Fibroblast of villous mesenchyme (primary cell): Measurements from ENCODE around the gene SIDT2. TPM values are rescaled to one million over a fixed set of nuclear protein-coding genes. Genes with fewer than 3 reads are reported as not detected.

Source experiments
- DNase-seq: peaks from one replicate; pipeline ENCODE4 v3.0.0-alpha.2; 2010; ENCODE audit warnings: low read depth
- H3K4me3 ChIP-seq: 2 replicates; pipeline ENCODE4 v1.5.1; 2011; ENCODE audit warnings: low read depth, mild to moderate bottlenecking, low read length
- total RNA-seq: library from RNA; depleted of rRNA; stranded (reverse); fragments of >200 nt; gene quantifications from 2 replicates; pipeline ENCODE4 v1.2.3, GENCODE V29; 2012
- TF ChIP-seq, protein P1 (sequence below): IDR thresholded peaks from 2 replicates; pipeline ENCODE4 v1.5.1; 2012; ENCODE audit warnings: low read depth, mild to moderate bottlenecking, low read length; ENCODE audit not compliant: insufficient read depth

SIDT2 gene
- total RNA-seq, 1 donor = 24.2 TPM

DNA sequence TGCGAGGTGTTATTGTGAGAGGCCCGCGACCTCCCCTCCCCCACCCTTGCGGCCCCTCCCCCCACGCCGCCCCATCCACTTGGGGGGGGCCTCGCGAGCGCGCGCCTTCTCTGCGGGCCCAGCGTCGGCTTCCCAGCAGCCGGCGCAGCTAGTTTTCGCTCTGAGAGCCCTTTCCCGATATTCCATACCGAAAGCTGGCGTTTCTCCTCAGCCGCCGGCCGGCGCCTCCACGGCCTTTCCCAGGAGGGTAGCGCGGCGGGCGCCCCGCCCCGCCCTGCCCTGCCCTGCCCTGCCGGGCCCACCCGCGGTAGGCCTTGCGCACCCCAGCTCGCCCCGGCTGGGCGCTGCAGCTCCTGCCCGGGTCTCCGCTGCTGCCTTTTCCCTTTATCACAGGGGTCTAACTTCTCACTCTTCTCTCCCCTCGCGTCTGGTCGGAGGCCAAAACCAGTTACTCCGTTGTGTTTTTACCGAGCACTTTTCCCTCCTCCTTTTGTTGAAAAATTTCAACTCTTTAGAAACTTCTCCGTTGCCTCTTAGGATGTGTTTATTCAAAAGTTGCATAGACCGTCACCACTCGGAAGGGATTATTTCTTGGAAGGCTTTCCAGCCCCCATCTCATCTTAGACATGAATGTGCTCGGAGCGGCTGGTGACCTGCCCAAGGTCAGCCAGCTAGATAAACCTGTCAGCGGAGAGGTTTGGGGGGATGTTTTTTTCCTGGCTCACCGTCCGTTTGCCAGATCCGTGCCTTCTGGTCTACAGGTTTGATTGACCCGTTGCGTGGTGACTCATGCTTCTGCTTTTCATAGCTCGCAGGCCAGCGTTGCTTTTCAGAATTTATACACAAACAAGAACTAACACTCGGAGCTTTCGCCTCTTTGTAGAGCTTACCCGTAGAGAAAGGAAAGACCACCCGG is 33.8 kb upstream of the SIDT2 start:
- TF ChIP-seq, protein P1, sequence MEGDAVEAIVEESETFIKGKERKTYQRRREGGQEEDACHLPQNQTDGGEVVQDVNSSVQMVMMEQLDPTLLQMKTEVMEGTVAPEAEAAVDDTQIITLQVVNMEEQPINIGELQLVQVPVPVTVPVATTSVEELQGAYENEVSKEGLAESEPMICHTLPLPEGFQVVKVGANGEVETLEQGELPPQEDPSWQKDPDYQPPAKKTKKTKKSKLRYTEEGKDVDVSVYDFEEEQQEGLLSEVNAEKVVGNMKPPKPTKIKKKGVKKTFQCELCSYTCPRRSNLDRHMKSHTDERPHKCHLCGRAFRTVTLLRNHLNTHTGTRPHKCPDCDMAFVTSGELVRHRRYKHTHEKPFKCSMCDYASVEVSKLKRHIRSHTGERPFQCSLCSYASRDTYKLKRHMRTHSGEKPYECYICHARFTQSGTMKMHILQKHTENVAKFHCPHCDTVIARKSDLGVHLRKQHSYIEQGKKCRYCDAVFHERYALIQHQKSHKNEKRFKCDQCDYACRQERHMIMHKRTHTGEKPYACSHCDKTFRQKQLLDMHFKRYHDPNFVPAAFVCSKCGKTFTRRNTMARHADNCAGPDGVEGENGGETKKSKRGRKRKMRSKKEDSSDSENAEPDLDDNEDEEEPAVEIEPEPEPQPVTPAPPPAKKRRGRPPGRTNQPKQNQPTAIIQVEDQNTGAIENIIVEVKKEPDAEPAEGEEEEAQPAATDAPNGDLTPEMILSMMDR = no peak
- DNase-seq = peak; percentile 81
- H3K4me3 ChIP-seq = peak overlapping the region; percentile 69

DNA sequence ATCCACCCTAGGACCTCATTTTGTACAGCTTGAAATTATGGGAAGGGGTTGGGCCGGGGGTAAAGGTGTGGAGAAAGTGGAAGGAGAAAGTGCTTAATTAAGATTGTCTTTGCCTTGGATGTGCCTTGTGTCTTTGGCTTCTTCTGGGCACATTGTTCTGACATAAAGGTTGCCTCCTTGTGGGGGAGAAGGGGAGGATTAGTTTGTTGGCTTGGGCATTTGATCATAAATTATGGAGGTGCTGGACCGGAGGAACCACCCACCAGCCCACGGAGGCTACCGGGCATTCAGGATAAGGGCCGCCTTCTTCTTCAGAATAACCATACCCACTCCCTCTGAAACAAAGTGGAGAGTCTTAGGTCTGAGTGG is 33.2 kb upstream of the SIDT2 start:
- TF ChIP-seq, protein P1 = peak; percentile 15

DNA sequence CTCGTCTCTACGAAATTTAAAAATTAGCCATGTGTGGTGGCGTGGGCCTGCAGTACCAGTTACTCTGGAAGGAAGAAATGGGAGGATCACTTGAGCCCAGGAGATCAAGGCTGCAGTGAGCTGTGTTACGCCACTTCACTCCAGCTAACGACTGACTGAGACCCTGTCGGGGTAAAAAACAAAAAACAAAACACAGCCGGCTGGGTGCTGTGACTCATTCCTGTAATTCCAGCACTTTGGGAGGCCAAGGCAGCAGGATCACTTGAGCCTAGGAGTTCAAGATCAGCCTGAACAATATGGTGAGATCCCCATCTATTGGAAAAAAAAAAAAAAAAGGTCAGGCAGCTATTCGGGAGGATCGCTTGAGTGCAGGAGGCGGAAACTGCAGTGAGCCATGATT is 32.0 kb upstream of the SIDT2 start:
- peak overlapping the region; percentile 69 for H3K4me3 ChIP-seq
- peak; percentile 69 for DNase-seq
- TF ChIP-seq, protein P1 = no peak

More for the DNA sequence above, 33.2 kb upstream of the SIDT2 start:
- peak overlapping the region; percentile 69 for H3K4me3 ChIP-seq
- peak; percentile 41 for DNase-seq

DNA sequence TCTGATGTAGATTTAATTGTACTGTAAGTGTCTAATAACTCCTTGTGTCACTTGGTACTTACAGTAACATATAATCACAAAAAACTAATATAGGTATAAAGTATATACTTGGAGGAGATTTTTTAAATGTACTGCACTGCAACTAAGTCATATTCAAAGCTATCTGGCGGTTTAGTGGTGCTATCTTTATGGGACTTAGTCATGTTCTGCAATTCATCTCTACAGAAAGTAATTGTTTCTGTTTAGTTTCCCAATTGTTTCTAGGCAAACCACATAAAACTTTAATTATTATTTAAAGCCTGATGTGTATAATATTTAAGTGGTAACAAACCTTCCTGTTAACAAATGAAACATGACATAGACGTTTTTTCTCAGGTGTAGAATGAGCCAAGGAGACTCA is 26.5 kb upstream of the SIDT2 start:
- TF ChIP-seq, protein P1 = no peak
- no peak overlapping the region for H3K4me3 ChIP-seq
- peak; percentile 66 for DNase-seq

DNA sequence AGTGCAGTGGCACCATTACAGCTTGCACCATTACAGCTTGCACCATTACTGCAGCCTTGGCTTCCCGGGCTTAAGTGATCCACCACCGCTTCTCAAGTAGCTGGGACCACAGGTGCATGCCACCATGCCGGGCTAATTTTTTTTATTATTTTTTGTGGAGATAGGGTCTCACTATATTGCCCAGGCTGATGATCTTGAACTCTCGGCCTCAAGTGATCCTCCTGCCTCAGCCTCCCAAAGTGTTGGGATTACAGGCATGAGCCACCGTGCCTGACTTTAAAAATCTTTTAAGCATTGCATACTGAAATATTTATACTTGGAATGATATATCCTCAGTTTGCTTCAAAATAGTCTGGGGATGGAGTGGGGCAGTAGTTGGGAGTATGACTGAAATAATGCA is 24.1 kb upstream of the SIDT2 start:
- TF ChIP-seq, protein P1 = no peak
- H3K4me3 ChIP-seq = no peak overlapping the region
- no peak for DNase-seq

DNA sequence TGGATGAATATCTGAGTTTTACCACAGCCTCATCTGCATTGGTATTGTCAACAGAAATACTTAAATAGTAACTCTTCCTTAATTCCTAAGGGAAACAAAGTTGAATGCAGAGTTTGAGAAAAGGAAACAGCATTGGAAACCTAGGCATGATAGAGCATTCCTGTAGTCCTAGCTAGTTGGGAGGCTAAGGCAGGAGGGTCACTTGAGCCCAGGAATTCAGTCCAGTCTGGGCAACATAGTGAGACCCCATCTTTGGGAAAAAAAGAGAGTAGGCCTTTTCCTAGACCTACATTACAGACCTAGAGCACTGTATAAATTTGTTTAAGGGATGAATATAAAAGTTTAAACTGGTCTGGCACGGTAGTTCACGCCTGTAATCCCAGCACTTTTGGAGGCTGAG is 21.0 kb upstream of the SIDT2 start:
- DNase-seq = no peak
- TF ChIP-seq, protein P1 = no peak
- H3K4me3 ChIP-seq = no peak overlapping the region
